HG02981 (cell line): ENCODE results near the gene ZFC3H1.
"Not testable (repeated sequence)": the region's sequence is repeated elsewhere in the genome, so short reads cannot be mapped to it uniquely, and the experiment has no call there.

ENCODE experiments used
- ATAC-seq: cut with Tn5 transposase; IDR thresholded peaks from one replicate; pipeline ENCODE4 v1.9.1; 2021; ENCODE audit warnings: mild to moderate bottlenecking, moderate library complexity; ENCODE audit not compliant: unreplicated experiment

ZFC3H1 gene, protein sequence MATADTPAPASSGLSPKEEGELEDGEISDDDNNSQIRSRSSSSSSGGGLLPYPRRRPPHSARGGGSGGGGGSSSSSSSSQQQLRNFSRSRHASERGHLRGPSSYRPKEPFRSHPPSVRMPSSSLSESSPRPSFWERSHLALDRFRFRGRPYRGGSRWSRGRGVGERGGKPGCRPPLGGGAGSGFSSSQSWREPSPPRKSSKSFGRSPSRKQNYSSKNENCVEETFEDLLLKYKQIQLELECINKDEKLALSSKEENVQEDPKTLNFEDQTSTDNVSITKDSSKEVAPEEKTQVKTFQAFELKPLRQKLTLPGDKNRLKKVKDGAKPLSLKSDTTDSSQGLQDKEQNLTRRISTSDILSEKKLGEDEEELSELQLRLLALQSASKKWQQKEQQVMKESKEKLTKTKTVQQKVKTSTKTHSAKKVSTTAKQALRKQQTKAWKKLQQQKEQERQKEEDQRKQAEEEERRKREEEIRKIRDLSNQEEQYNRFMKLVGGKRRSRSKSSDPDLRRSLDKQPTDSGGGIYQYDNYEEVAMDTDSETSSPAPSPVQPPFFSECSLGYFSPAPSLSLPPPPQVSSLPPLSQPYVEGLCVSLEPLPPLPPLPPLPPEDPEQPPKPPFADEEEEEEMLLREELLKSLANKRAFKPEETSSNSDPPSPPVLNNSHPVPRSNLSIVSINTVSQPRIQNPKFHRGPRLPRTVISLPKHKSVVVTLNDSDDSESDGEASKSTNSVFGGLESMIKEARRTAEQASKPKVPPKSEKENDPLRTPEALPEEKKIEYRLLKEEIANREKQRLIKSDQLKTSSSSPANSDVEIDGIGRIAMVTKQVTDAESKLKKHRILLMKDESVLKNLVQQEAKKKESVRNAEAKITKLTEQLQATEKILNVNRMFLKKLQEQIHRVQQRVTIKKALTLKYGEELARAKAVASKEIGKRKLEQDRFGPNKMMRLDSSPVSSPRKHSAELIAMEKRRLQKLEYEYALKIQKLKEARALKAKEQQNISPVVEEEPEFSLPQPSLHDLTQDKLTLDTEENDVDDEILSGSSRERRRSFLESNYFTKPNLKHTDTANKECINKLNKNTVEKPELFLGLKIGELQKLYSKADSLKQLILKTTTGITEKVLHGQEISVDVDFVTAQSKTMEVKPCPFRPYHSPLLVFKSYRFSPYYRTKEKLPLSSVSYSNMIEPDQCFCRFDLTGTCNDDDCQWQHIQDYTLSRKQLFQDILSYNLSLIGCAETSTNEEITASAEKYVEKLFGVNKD (N-terminal part only)

DNA sequence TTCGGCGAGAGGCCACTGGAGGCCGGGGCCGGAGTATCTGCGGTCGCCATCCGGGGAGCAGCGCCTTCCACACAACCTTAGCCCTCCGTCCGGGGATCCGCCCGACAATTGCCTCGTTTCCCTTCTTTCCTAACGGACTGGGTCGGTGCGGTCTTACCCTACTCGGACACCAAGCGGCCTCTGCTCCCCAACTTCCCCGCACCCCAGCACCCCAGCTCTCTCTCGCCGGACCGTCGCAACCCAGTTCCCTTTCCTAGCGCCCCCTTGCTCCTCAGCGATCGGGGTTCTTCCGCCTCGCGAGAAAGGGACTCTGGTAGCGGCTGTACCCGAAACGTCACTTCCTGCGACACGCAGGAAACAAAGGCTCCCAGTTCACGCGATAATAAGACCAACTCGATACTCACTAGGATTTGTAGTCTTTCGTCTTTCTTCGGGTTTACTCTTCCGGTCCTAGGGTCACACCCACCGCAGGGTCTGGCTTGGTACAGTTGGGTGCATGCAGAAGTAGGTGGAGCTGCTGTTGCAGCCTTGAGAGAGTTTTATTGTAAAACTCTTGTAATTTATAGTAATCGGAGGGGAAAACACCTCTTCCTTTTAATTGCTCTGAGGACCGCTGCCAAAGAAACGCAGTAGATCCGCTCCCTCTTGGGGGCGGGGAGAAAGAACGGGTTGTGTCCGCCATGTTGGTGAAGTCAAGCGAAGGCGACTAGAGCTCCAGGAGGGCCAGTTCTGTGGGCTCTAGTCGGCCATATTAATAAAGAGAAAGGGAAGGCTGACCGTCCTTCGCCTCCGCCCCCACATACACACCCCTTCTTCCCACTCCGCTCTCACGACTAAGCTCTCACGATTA lies at the start of gene ZFC3H1, which contains the start of gene THAP2:
TSS of gene ZFC3H1 (minus strand) at position 288 of the 850 bp plus-strand sequence. CDS start at position 50, 238 bp downstream.
TSS of gene THAP2 (plus strand) at position 741 of the 850 bp plus-strand sequence. CDS start 209 bp downstream, outside the sequence.
- ATAC-seq = peak; percentile 91

DNA sequence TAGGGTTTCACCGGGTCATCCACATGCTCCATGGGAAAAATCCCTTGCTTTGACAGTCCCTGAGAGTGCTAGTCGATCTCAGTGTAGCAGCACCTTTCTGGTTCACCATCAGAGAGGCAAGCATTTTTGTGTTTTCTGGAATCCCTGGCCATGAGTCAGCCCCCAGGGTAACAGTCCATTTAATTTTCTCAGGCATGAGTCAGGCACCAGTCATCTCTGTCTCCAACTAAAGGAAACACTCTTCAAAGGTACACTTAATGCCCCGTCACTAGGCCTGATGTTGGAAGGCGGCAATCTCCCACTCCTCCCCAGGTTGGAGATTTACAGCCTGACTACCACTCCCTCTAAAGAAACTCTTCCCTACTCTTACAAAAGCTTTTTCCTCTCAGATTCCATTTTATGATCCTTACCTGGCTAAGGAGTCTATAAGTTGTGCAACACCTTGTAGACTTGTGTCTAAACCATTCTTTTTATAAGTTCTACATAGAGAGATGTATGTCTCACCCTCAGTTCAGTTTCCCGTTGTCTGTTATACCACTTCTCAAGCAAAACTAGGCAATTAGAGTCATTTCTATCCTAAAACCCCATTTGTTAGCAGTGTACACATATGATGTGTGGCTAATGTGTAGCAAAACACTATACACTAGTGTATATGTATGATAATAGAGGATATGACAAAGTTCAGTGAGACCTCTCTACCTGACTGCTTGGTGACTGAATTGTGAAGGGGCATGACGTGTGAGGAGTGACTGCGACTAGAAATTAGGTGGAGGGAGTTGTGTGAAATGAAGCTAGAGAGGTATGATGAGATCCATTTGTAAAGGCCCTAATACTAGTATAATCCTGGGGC lies 46.9 kb upstream of the ZFC3H1 start:
- ATAC-seq = no peak

DNA sequence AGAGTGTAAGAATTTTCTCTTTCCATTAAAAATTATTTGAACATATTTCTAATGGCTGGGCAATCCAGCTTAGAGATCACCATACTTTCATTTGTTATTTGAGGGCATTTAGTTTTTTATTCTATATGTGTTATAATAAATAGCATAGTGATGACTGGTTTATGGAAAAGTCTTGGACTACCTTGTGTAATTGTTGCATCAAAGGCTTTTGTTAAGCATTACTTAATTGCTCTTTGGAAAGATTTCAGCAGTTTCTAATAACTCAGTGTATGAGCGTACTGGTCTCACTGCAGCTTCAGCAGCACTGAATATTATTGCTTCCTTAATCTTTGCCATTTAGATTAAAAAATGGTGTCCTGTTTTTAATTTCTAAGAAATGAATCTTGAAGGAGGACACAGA lies 45.0 kb upstream of the ZFC3H1 start:
- no peak for ATAC-seq

DNA sequence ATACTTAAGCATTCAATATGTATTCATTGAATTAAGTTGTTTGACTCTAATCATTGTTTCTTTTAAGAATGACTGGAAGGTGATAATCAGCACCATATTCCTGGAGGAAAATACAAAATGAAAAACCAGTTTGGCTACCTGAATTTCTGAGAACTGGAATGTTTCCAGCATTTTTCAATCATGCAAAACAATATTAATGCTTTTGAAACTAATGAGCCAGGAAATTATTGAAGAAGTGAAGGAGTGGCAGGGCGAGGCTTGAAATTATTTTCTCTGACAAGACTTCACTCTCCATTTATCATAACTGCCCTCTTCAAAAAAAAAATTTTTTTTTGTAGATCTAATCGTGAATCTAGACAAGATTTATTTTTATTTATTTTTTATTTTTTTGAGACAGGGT lies 41.3 kb upstream of the ZFC3H1 start:
- no peak for ATAC-seq

DNA sequence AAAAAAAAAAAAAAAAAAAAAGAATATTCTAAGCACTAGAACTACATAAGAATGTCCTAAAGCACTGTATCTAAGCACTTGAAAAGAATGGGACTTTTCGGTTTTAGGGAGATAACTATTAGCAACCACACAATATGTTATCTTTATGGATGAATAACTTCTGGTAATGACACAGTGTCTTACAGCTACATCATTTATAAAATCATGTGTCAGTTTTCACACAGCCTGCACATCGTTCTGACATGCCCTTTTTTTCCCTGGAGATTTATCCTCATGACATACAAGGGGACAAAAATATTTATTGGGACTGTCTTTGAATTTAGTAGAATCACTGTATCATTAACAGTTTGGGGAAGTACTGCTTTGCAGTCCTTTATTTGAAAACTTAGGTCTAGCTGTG lies 39.6 kb upstream of the ZFC3H1 start:
- ATAC-seq = no peak

DNA sequence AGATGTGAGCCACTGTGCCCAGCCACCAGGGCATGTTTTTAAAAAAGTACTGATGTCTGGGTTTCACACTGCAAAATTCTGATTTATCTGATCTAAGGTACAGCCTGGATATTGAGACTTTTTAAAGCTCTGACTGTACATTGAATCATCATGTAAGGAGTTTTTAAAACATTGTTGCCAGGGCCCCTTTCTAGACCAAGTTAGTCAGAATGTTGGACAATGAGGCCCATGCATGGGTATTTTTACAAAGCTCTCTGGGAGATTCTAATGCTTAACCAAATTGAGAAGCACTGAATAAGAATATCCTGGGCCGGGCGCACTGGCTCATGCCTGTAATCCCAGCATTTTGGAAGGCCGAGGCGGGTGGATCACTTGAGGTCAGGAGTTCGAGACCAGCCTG lies 38.9 kb upstream of the ZFC3H1 start:
- no peak for ATAC-seq

DNA sequence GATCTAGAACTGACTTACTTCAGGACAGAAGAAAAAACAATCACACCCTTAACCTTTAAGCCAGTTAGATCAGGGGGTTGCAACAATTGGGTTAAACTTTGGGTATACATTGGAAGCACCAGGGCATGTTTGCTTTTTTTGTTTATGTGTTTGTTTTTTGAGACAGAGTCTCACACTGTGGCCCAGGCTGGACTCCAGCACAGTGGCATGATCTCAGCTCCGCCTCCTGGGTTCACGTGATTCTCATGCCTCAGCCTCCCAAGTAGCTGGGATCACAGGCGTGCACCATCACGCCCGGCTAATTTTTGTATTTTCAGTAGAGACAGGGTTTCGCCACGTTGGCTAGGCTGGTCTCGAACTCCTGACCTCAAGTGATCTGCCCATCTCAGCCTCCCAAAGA lies 38.5 kb upstream of the ZFC3H1 start:
- ATAC-seq = not testable (repeated sequence)

DNA sequence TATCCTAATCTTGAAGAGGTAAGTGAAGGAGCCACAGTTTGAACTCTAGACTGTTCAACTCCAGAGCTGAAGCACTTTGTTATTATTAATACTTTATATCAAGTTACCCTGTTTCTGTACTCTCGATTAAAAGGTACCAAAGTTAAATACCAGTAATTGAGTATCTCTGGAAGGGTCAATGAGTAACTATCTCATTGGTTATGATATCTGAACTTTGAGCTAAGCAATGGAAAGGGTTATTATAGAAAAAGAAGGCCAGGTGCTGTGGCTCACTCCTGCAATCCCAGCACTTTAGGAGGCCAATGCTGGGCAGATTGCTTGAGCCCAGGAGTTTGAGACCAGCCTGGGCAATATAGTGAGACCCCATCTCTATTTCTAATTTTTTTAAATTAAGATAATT lies 32.1 kb upstream of the ZFC3H1 start:
- ATAC-seq = no peak

DNA sequence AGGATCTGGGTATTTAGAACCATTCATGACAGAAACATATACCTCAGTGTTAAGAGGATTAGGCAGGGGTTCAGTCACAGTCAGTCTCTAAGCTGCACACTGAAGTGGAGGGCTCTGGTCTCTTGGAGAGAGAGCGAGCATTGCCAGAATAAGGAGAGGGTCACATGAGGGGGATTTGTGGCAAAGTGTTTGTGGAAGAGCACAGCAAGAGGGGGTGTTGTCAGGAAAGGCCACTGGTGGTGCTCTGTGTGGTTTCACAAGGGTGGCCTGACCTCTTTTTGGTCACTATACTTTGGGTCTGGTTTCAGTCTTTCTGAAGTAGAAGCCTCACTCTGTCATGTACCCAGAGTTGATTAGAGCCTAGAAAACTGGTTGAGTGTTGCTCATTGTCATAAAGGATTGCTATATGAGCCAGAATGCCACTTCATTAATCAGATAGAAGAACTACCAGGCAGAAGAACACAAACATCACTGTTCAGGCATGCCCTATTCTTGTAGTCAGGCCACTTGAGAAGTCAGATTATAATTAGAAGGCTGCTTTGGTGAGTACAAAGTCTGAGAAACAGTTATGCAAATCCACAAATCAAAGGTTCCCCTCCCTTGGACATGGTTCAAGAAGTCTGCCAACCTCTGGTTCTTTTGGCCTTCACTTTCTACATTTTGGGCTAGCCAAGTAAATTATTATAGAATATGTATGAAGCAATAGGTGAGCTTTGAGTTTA lies 30.6 kb upstream of the ZFC3H1 start:
- peak; percentile 80 for ATAC-seq

DNA sequence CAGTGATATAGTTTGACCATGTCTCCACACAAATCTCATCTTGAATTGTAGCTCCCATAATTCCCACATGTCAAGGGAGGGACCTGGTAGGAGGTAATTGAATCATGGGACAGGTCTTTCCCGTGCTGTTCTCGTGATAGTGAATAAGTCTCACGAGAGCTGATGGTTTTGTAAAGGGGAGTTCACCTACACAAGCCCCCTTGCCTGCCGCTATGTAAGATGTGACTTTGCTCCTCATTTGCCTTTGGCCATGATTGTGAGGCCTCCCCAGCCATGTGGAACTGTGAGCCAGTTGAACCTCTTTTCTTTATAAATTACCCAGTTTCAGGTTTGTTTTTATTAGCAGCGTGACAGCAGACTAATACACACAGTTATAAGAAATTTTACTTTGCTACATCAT lies 30.0 kb upstream of the ZFC3H1 start:
- ATAC-seq = peak; percentile 10

DNA sequence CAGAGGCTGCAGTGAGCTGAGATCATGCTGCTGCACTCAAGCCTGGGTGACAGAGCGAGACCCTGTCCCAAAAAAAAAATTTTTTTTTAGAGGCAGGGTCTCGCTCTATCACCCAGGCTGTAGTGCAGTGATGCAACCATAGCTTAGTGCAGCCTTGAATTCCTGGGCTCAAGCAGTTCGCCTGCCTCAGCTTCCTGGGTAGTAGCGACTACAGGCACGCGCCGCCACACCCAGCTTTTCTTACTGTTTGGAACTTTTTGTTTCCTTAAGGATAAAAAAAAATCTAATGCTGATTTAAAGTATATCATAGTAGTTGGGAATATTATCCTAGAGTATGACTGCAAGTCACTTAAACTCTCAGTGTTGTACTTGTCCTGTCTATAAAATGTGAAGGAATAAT lies 29.5 kb upstream of the ZFC3H1 start:
- no peak for ATAC-seq

DNA sequence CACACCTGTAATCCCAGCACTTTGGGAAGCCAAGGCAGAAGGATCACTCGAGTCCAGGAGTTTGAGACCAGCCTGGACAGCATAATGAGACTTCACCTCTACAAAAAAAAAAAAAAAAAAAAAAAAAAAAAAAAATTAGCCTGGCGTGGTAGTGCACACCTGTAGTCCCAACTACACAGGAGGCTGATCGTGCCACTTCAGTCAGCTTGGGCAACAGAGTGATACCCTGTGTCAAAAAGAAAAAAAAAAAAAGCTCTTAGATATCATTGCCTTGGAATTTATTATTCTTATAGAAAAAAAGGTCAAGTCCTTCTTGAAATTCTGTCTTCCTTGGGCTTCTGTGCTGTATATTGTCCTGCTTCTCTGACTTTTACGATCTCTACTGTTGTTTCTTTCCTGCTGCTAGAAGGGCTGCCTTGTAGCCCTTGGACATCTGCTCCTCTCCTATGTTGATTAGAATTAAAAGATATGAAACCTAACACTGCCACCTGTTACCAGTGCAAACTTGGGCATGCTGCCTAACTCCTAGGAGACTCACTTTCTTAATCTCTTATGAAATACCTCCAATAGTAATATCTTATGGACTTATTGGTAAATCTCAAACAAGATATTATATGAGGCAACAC lies 28.0 kb upstream of the ZFC3H1 start:
- ATAC-seq = no peak

DNA sequence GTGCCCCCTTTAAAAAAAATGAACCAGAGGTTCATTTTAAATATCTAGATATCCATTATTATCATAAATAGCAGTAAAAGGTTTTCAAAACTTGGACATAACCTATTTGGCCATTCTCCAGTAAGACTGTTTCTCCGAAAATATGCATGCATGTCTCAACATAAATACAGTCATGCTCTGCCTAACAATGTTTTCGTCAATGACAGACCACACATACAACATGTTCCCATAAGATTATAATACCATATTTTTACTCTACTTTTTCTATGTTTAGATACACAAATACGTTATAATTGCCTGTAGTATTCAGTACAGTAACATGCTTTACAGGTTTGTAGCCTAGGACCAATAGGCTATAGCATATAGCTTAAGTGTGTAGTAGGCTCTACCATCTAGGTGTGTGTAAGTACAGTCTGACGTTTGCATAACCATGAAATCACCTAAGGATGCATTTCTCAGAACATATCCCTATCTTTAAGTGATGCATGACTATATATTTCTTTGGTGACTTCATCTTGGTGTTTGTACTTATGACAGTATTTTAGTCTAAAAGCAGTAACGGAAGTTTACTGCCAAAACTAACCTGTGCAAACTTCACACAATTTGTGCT lies 25.4 kb upstream of the ZFC3H1 start:
- no peak for ATAC-seq

DNA sequence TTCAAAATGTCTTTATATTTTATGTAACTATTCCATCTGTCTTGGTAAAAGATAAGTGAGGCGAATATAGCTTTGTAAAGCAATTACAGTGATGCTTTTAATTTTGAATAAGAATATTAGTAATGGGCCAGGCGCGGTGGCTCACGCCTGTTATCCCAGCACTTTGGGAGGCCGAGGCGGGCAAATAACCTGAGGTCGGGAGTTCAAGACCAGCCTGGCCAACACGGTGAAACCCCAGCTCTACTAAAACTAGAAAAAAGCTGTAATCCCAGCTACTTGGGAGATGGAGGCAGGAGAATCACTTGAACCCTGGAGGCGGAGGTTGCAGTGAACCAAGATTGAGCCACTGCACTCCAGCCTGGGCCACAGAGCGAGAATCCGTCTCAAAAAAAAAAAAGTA lies 23.5 kb upstream of the ZFC3H1 start:
- not testable (repeated sequence) for ATAC-seq

DNA sequence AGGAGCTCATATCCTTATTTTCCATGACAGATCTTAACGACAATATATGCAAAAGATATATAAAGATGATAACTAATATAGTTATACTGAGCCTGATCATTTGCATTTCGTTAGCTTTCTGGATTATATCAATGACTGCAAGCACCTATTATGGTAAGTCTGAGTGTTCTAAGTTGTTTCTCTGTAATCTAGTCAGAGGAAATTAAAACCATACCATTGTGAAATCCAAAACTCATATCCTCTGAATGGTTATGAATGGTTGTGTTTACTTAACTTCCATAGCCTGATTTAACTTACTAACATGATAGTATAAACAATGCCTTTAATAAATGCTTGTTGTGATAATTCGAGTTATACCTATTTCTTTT lies 23.0 kb upstream of the ZFC3H1 start:
- ATAC-seq = no peak

DNA sequence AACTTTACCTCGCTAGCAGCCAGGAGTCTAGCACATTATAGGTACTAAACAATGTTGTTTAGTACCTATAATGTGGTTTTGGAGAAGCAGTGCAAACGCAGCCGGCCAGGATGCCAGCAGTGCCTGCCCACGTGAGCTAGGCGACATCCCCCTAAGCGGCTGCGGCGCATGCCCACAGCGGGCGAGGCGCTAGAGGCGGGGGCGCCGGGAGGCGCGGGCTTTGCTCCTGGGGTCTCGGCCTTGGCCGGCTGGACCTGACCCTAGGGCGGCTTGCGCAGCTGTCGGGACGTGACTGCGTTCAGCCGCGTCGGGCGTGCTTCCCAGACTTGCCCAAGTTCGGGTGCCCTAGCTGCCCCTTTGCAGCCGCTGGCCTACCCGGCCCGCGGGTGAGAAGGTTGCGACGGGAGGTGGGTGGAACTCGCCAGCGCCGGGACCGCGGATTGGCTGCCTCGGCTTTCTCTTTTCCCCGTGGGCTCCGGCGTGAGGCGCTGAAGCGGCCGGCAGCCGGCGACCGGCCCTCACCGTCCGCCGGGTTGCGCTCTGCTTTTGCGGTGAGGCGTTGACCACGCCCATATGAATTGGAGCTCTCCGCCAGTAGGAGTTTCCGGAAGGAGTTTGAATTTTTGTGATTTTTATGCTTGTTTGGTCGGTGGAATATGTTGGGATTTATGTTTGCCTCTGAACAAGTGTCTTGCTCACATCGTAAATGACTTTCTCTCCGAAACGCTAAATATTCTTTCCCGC lies 22.4 kb upstream of the ZFC3H1 start, which contains the start of gene TMEM19:
TSS of gene TMEM19 (plus strand) at position 169 of the 744 bp plus-strand sequence. CDS start 599 bp downstream, outside the sequence.
- ATAC-seq = peak; percentile 85
